GM18498 (cell line): Measurements from ENCODE around the gene GTF3C6.
"Not testable (repeated sequence)": the region's sequence is repeated elsewhere in the genome, so short reads cannot be mapped to it uniquely, and the experiment has no call there.

Source experiments
- ATAC-seq: cut with Tn5 transposase; IDR thresholded peaks from one replicate; pipeline ENCODE4 v1.9.1; 2021; ENCODE audit warnings: mild to moderate bottlenecking, moderate library complexity; ENCODE audit not compliant: unreplicated experiment

The GTF3C6 gene, protein sequence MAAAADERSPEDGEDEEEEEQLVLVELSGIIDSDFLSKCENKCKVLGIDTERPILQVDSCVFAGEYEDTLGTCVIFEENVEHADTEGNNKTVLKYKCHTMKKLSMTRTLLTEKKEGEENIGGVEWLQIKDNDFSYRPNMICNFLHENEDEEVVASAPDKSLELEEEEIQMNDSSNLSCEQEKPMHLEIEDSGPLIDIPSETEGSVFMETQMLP

DNA sequence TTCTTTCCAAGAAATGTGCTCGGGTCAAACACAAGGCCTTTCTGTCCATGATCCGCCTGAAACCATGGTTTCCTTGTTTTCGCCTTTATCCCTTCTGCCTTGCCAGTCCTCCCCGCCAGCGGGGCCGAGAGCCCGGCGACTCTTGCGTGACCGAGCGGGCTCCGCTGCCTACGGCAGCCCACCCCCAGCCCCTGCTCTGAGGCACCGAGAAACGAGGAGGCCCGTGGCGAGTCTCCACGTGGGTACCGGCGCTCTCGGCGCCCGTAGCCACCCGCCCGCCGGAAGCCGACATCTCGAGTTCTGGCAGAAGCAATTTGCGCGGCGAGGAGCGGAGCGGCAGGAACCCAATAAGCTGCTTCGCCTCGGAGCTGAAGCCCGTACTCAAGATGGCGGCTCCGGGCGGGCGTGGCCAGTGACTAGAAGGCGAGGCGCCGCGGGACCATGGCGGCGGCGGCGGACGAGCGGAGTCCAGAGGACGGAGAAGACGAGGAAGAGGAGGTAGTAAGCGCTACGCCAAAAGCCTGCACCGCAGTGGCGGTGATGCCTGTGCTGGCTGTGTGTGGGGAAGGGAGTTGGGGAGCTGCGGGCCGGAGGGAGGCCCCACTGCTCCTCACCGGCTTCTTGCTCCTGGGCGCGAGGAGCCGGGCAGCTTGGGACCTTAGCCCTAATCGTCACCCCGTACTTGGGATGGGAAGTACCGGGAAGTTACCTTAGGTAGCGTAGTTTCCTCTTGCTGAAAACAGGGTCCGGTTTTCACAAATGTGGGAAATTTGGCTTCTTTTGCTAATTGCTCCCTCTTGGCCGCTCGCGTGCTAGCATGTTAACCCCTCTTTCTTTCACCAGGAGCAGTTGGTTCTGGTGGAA lies at the start of gene GTF3C6:
Gene GTF3C6, plus strand, starts transcription at position 378 of the 864 bp plus-strand sequence. Its CDS starts 64 bp downstream, at position 442.
- ATAC-seq, result peak; percentile 98

DNA sequence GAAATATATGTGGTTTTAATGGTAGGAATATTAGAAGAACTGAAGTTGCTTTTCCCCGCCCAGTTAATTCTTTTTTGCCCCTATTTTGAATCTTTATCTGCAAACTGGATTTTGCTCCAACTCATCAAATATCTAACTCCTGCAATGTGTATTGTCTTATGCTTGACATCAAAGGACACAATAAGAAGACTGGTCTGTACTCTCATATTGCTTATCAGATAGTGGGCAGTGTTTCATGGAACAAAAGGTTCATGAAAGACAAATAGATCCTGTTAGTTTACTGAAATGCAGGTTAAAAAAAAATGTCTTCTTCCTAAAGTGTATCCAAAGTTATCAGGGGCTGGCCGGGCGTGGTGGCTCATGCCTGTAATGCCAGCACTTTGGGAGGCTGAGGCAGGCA lies 27.7 kb upstream of the GTF3C6 start:
- ATAC-seq, result no peak

DNA sequence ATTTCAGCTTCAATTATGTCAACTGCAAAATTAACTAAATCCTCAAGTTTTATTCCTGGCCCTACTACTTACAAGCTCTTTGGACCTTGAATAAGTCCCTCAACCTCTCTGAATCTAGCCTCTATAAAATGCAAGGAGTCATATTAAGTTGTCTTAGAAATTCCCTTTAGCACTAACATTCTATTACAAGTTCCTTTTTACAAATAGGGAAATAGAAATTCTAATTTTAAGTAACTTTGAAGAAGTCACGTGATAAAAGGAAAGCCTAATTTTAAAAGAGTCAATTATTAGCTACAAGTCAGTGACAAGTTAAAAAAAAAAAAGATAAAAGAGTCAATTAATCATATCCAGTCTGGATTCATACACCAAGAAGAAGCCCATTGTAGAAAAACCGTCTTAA lies 24.6 kb upstream of the GTF3C6 start:
- ATAC-seq, result no peak

DNA sequence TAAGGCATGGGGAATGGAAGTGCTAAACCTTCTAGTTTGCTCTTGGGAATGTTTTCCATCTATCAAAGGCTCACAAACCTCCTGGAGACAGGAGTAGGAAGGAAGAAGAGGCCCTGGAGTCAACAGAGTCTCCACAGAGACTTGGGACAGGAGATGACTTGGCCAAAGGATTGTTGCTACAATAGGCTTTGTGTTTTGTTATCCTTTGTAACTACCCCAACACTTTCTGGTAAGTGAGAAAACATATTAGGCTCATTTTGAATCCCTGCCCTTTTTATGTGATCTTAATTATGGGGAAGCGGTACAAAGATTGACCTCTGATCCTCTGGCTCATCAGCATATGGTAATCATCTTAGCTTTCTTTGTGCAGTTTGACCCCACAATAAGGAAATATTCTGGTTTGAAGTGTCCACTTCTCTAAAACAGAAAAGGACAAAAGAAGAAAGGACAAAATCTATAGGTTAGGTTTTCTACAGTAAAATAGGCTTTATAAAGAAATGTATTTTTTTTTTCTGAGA lies 24.1 kb upstream of the GTF3C6 start:
- no peak for ATAC-seq

DNA sequence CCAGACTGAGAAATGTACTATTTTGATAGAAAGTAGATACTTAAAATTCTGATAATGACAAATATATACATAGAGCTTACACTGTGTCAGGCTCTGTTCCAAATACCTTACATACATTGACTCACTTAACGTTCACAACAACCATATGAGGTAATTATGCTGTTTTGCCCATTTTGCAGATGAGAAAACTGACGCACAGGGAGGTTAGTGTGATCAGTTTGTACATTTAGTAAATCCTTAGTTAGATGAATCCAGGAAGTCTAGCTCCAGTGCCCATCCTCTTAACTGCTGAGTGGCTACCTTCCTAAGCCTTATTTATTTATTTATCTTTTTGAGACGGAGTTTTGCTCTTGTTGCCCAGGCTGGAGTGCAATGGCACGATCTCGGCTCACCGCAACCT lies 23.3 kb upstream of the GTF3C6 start:
- no peak for ATAC-seq

DNA sequence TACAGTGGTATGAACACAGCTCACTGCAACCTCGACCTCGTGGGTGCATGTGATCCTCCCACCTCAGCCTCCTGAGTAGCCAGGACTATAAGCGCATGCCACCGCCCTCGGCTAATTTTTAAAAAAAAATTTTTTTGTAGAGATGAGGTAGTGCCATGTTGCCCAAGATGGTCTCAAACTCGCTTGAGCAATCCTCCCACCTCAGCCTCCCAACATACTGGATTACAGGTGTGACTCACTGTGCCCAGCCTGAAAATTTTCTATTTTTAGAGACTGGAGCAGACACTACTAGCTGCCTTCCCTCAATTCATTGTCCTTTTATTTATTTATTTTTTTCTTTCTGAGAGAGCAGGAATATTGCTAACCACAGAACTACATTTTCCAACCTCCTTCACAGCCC lies 20.3 kb upstream of the GTF3C6 start:
- no peak for ATAC-seq

DNA sequence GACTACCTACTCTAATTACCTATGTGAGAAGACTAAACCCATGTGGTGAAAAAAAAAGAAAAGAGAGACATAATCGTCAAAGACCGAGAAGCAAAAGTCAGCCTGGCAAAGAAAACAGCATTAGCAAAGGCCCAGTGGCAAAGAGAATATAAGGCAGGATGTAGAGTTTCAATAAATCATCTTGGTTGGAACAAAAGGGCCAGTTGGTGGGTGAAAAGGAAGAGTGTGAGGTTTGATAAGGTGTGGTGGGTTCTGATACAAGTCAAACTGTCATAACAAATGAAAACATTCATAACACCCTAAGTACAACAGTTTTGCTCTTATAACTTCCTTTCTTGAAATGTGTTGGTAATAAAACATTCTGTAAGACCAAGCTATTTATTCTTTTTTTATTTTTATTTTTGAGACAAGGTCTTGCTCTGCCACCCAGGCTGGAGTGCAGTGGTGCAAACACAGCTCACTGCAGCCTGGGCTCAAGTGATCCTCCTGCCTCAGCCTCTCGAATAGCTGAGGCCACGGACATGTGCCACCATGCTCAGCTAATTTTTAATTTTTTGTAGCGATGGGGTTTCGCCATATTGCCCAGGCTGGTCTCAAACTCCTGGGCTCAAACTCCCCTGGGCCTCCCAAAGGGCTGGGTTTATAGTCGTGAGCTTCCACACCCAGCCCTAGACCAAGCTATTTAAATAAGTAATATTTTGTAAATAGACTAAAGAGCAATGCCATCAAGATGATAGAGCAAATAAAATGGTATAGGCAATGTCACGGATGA lies 18.9 kb upstream of the GTF3C6 start:
- ATAC-seq, result no peak

DNA sequence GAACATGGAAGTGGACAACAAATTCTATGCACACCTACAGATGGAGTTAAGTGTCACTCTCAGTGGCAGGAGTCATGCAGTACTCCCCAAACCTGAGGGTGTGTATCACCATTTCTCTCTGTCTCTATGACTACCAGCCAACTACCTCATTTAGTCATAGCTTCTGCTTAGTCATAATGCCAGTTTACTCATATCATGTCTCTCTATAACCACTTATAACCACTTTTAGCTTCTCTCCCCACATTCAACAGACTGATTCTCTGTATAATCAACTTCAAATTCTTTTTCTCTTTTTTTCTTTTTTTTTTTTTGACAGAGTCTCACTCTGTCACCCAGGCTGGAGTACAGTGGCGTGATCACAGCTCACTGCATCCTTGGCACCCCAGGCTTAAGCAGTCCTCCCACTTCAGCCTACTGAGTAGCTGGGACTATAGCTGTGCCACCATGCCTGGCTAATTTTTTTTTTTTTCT lies 13.8 kb upstream of the GTF3C6 start:
- peak; percentile 99 for ATAC-seq

DNA sequence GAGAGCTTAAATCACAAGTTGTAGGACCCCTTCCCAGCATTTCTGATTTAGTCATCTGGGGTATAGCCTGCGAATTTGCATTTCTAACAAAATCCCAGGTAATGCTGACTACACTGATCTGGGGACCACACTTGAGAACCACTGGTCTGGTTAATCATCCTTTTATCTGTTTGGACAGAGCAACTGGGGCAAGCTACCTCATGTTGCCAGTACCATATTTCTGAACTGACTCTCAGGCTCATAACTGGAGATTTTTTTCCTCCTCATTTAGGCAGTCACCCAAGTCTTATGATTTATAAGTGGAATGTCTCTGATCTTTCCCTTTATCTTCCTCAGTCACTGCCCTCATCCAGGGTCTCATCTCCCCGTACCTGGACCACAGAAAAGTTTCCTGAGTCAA lies 12.0 kb upstream of the GTF3C6 start:
- ATAC-seq, result no peak

DNA sequence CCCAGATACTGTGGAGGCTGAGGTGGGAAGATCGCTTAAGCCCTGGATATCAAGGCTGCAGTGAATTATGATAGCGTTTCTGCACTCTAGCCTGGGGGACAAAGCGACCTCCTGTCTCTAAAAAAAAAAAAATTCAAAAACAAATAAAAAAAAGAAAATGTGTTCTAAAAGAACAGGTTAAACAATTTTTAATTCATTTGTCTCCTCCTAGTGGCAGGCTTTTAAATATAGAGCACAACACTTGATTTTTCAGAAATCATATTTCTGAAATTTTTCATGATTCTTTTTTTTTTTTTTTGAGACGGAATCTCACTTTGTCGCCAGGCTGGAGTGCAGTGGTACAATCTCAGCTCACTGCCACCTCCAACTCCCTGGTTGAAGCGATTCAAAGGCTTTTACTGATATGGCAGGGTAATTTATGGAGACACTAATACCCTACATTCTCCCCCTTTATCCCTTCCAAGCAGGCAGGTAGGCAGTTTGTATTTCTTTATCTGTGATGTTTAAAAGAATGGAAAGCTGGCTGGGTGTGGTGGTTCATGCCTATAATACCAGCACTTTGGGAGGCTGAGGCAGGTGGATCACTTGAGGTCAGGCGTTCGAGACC lies 8.7 kb upstream of the GTF3C6 start:
- ATAC-seq, result no peak

DNA sequence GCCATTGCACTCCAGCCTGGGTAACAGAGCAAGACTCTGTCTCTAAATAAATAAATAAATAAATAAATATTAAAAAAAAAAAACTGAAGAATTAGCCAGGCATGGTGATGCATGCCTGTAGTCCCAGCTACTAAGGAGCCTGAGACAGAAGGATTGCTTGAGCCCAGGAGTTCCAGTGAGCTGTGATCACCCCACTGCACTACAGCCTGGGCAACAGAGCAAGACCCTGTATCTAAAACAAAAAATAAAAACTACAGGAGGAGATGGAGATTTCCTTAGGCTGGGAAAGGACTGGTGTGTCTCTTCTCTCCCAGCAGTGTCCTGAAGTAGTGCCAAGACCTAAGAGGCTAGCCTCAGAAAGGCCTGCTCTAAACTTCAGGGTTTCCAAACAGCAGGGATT lies 8.1 kb upstream of the GTF3C6 start:
- no peak for ATAC-seq

DNA sequence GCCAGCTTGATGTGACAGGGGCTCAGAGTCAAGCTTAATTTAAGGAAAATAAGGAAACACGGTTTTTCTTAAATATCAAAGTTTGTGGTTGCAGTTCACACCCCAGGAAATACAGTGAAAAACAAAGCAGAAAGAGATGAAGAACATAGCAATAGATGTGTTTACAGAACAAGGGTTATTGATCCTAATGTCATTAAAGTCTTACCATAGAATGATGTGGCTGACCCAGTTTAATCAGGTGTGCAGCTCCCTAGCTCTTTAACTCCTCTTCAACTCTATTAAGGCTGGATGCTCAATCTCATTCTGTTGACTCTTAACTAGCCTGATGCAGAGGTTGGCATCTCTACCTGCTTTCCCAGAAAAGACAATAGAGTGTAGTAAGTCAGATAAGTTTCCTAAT lies 7.5 kb upstream of the GTF3C6 start:
- no peak for ATAC-seq

DNA sequence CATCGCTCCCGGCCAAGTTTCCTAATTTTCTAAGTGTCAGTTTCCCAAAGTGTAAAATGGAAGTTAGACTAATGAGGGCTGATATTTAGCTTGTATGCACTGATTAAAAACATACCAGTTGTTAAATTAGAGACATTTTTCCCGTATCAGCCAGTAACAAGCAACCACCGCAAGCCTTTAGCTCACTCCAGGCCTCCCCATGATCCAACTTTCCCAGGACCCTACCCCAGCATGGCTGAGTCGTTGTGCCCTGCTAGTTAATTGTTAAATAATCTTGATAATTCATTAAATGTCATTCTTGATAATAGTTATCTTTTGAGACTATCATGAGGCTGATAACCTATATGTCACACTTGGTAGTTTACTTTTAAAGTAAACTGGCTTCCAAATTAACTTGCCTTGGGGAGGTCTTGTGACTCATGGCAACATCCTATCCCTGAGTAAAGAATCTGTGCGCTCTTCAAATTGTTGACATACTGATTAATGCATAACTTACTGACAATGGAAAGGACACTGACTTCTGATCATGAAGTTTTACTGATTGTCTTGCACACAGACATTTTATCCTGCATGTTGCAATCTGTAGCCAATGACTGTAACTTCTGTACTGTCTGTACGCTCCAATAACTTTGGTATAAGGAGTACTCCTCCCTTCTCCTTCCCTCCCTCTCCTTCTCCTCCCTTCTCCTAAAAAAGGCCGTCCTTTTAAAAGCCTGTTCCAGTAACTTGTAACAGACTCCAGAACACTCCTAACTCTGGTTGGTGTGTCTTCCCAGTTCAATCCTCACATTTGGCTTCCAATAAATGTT lies 6.3 kb upstream of the GTF3C6 start:
- no peak for ATAC-seq

DNA sequence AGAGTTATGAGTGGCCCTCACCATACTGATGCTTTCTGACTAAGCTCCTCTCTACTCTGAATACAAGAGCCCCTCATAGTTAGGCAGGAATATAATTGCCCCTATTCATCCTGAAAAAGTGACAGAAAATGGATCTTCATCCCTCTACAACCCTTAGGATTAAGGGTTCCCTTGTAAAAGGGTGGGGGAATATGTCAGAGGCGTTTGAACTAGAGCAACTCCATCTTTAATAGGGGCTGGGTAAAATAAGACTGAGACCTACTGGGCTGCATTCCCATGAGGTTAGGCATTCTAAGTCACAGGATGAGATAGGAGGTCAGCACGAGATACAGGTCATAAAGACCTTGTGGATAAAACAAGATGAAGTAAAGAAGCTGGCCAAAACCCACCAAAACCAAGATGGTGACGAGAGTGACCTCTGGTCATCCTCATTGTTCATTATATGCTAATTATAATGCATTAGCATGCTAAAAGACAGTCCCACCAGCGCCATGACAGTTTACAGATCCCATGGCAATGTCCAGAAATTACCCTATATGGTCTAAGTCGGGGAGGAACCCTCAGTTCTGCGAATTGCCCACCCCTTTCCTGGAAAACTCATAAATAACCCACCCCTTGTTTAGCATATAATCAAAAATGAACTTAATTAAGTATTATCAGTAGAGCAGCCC lies 4.7 kb upstream of the GTF3C6 start:
- ATAC-seq, result no peak

DNA sequence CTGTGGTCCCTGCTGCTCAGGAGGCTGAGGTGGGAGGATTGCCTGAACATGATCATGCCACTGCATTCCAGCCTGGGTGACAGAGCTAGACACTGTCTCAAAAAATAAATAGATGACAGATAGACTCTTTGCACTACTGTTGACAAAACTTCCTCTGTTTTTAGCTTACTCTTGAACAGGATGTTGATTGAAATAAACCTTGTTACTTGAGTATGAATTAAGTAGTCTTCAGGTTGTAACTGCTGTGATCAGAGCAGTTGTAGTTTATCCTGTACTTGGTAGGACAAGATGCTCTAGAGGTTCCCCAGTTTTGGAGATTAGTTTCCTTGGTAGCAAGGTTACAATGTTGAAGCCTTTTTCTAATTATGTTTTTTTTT lies 1.5 kb downstream of the GTF3C6 start:
- no peak for ATAC-seq

DNA sequence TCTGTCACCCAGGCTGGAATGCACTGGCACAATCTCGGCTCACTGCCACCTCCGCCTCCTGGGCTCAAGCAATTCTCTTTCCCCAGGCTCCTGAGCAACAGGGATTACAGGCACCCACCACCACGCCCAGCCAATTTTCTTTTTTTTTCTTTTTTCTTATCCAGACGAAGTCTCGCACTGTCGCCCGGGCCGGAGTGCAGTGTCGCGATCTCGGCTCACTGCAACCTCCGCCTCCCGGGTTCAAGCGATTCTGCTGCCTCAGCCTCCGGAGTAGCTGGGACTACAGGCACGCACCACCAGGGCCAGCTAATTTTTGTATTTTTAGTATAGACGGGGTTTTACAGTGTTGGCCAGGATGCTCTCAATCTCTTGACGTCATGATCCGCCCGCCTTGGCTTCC lies 4.1 kb downstream of the GTF3C6 start:
- not testable (repeated sequence) for ATAC-seq

DNA sequence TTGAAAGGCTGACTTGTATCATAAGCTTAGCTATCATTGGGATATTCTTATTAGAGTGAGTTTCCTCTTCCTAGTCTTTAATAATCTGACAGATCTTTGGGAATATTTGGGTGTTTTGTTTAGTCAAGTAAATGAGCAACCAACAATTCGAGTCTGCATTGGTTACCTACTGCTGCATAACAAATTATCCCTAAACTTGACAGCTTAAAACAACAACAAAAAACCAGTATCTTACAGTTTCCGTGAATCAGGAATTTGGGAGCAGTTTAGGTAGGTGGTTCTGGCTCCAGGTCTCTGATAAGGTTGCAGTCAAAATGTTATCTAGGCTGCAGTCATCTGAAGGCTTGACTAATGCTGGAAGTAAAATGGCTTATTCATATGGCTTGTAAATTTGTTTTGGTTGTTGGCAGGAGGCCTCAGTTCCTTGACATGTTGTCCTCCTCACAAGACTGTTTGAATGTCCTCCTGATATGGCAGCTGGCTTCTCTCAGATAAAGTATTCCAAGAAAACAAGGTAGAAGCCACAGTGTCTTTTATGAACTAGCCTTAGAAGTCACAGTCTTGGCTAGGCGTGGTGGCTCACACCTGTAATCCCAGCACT lies 7.2 kb downstream of the GTF3C6 start:
- no peak for ATAC-seq

DNA sequence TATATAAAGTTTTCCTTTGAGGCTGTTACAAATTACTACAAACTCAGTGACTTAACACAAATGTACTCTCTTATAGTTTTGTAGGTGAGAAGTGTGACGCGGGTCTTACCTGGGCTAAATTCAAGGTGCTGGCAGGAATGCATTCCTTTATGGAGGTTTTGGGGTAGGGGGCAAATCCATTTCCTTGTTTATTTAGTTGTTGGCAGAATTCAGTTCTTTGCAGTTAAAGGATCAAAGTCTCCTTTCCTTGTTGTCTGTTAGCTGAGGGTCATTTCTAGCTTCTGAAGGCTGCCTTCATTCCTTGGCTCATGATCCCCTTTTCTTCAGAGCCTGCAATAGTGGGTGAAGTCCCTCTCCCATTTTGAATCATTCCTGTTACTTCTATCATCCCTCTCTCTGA lies 10.2 kb downstream of the GTF3C6 start:
- ATAC-seq, result not testable (repeated sequence)

DNA sequence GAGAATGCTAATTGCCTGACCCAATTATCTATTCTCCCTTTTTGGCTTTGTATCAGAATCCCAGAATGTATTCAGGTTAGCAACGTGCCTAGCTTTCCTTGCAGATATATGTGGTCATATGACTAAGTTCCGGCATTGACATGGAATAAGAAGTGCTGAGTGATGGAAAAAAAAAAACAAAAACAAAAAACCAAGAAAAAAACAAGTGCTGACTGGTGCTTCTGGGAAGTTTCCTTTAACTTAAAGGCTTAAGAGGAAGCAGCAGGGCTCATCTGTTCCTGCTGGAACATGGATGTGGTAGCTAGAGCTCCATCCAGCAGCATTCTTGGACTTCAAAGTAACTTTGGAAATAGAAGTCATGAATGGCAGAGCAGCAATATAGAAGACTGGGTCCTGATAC lies 13.0 kb downstream of the GTF3C6 start:
- ATAC-seq, result no peak
